Activated T-helper 17 cell treated with anti-CD3 and anti-CD28 coated beads, Interleukin-2, amount 50 U/mL, for 72 hours (primary cell): ENCODE measurements around the gene KCNAB1. TPM values are rescaled to one million over a fixed set of nuclear protein-coding genes. Genes with fewer than 3 reads are reported as not detected.

Experiments used
- ATAC-seq: fragments of 150-1000 bp; cut with Tn5 transposase; replicated peaks from 2 replicates; pipeline ENCODE4 v1.10.0; 2021; ENCODE audit warnings: mild to moderate bottlenecking, moderate library complexity
- H3K27ac Mint-ChIP-seq: one replicate; pipeline ENCODE4 v1.8.0; 2022; ENCODE audit warnings: mixed read lengths
- H3K27me3 Mint-ChIP-seq: one replicate; pipeline ENCODE4 v1.8.0; 2022; ENCODE audit warnings: mixed read lengths
- H3K36me3 Mint-ChIP-seq: one replicate; pipeline ENCODE4 v1.8.0; 2022; ENCODE audit warnings: low read depth, mild to moderate bottlenecking, mixed read lengths
- H3K4me1 Mint-ChIP-seq: one replicate; pipeline ENCODE4 v1.8.0; 2022; ENCODE audit warnings: mixed read lengths
- H3K4me3 Mint-ChIP-seq: one replicate; pipeline ENCODE4 v1.8.0; 2022; ENCODE audit warnings: mild to moderate bottlenecking, mixed read lengths
- H3K9me3 Mint-ChIP-seq: one replicate; pipeline ENCODE4 v1.8.0; 2022; ENCODE audit warnings: mixed read lengths
- total RNA-seq, 2 donors: library from RNA; stranded (reverse); gene quantifications; one replicate each; pipeline ENCODE4 v1.2.3, GENCODE V29; 2022

The KCNAB1 gene
- total RNA-seq, 2 donors from 2014 or later = not detected

DNA sequence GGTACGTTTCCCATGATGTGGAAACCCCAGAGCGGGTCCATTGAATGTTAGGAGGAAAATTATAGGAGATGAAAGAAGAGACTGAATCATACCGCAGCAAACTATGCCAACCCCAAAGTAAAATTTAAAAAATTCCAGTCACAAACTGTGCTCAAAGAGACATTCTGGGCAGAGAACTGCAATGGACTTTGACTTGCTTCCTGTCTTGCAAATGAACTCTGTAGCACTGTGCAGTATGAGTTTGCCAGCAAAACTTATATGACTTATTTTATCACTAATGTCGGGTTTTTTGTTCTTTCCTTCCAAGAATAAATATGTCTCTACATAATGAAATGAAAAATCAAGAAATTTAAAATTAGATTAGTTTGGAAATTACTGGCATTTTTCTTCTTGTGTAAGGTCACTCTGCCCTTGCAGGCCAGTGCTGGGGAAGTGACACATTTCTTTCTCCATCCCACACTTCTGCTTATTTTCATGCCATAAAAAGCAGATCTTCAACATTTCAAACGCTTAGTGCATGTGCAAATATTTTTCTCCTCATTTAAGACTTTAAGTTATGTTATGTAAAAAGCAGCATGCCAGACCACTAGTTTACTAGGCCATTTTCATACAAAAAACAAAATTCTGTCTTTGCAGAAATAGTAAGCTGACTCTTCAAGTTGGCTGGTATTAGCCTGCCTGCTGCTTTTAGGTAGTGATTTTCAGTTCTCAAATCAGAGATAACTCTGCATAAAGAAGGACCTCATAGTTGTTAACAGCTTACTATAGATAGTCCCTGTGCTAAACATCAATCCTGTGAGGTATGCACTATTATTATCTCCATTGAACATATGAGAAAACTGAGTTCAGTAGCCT lies 466.8 kb downstream of the KCNAB1 start:
- ATAC-seq = no peak
- Mint-ChIP-seq H3K27me3 (peaks cover 4% of the 10 kb centered on the region), H3K9me3 (no peaks in the 10 kb centered on the region), H3K36me3 (no peaks in the 10 kb centered on the region), H3K4me1 (peaks cover 5% of the 10 kb centered on the region), H3K4me3 (no peak overlapping the region), H3K27ac (no peak overlapping the region)

DNA sequence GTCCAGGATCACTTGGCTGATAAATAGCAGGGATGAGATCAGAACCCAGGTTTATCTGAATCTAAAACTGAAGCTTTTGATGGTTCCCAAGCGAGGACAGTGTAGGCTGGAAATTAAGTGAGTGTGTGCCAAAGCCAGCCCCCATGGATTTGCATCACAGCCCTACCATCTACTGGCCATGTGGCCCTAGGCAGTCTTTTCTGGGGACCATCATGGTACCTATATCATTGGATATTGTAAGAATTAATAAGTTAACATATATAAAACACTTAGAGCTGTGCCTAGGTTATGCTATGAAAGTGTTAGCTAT lies 467.3 kb downstream of the KCNAB1 start:
- no peaks in the 10 kb centered on the region for H3K36me3 Mint-ChIP-seq
- no peak for ATAC-seq
- H3K27me3 Mint-ChIP-seq = peaks cover 4% of the 10 kb centered on the region
- H3K4me1 Mint-ChIP-seq = peaks cover 5% of the 10 kb centered on the region
- no peak overlapping the region for H3K4me3 Mint-ChIP-seq
- no peaks in the 10 kb centered on the region for H3K9me3 Mint-ChIP-seq
- no peak overlapping the region for H3K27ac Mint-ChIP-seq

Other genes with a start within 250 kb of the KCNAB1 start
- gene GMPS, start 249.9 kb upstream of the KCNAB1 start, total RNA-seq = 100 to 1,000 TPM in 1 of 2 donors, 10 to 100 TPM in 1; 83.5 to 113 TPM